Measurements from ENCODE around the gene MINPP1.
A peak's percentile ranks its signal among the peaks of the same experiment; 100 is the strongest.
"Not testable (repeated sequence)": the region's sequence is repeated elsewhere in the genome, so short reads cannot be mapped to it uniquely, and the experiment has no call there.

Gene MINPP1

GRCh38 chr10:87504640-87505365 lies at the start of gene MINPP1:
MINPP1 (plus strand) TSS chr10:87504893; CDS start chr10:87504916, 23 bp downstream.
- H3K27ac ChIP-seq, result peak within 1 kb of the TSS; percentile 88
- CTCF ChIA-PET, result no interaction called here
- TF ChIP-seq CTCF (conservative IDR thresholded peaks at IDR 0.05; ENCODE audit: low read depth), result no peak
- DNase-seq (ENCODE audit: low spot score), result peak; percentile 86
- POLR2A ChIA-PET (ENCODE audit: low non-redundant PET), result no interaction called here

GRCh38 chr10:87456586-87457220 lies 48.0 kb upstream of the MINPP1 start:
- CTCF ChIA-PET; DNase-seq (ENCODE audit: low spot score); H3K27ac ChIP-seq; POLR2A ChIA-PET (ENCODE audit: low non-redundant PET): not testable (repeated sequence)

GRCh38 chr10:87461751-87462150 lies 42.9 kb upstream of the MINPP1 start:
- POLR2A ChIA-PET (ENCODE audit: low non-redundant PET); H3K27ac ChIP-seq; CTCF ChIA-PET; DNase-seq (ENCODE audit: low spot score): not testable (repeated sequence)

- POLR2A ChIA-PET (ENCODE audit: low non-redundant PET); DNase-seq (ENCODE audit: low spot score); CTCF ChIA-PET; H3K27ac ChIP-seq: not testable (repeated sequence)
Observed at GRCh38 chr10:87466849-87467248, 37.8 kb upstream of the MINPP1 start.

- DNase-seq (ENCODE audit: low spot score); H3K27ac ChIP-seq; CTCF ChIA-PET; POLR2A ChIA-PET (ENCODE audit: low non-redundant PET): not testable (repeated sequence)
Observed at GRCh38 chr10:87488733-87489132, 16.0 kb upstream of the MINPP1 start.

GRCh38 chr10:87490285-87490684 lies 14.4 kb upstream of the MINPP1 start:
- DNase-seq (ENCODE audit: low spot score); CTCF ChIA-PET; POLR2A ChIA-PET (ENCODE audit: low non-redundant PET); H3K27ac ChIP-seq: not testable (repeated sequence)

GRCh38 chr10:87492450-87492849 lies 12.2 kb upstream of the MINPP1 start:
- DNase-seq (ENCODE audit: low spot score); POLR2A ChIA-PET (ENCODE audit: low non-redundant PET); H3K27ac ChIP-seq; CTCF ChIA-PET: not testable (repeated sequence)

- CTCF ChIA-PET, result interaction anchor here (0.6 kb wide), 1 partner anchor 328 kb away, joined by 5 read pairs; no protein-coding TSS in a partner anchor
- DNase-seq (ENCODE audit: low spot score); H3K27ac ChIP-seq; POLR2A ChIA-PET (ENCODE audit: low non-redundant PET): not testable (repeated sequence)
Observed at GRCh38 chr10:87495446-87495845, 9.2 kb upstream of the MINPP1 start.

- H3K27ac ChIP-seq; POLR2A ChIA-PET (ENCODE audit: low non-redundant PET); CTCF ChIA-PET; DNase-seq (ENCODE audit: low spot score): not testable (repeated sequence)
Observed at GRCh38 chr10:87497386-87497785, 7.3 kb upstream of the MINPP1 start.

- POLR2A ChIA-PET (ENCODE audit: low non-redundant PET); H3K27ac ChIP-seq; DNase-seq (ENCODE audit: low spot score); CTCF ChIA-PET: not testable (repeated sequence)
Observed at GRCh38 chr10:87498106-87498789, 6.4 kb upstream of the MINPP1 start.

- no peak overlapping the region for H3K27ac ChIP-seq
- DNase-seq (ENCODE audit: low spot score), result no peak
- ChIA-PET POLR2A (ENCODE audit: low non-redundant PET) (no interaction called here), CTCF (interaction anchor here (0.7 kb wide), 1 partner anchor 758 kb away, joined by 3 read pairs; no protein-coding TSS in a partner anchor)
- TF ChIP-seq CTCF (conservative IDR thresholded peaks at IDR 0.05; ENCODE audit: low read depth), result no peak
Observed at GRCh38 chr10:87500646-87501048, 4.0 kb upstream of the MINPP1 start.
